HFFc6 (cell line): ENCODE measurements around the gene SLC16A14. TPM values are rescaled to one million over a fixed set of nuclear protein-coding genes. Genes with fewer than 3 reads are reported as not detected.

Source experiments
- DNase-seq: peaks from one replicate; pipeline ENCODE4 v3.0.0-alpha.2; 2018
- H3K27ac Mint-ChIP-seq: 2 replicates; pipeline ENCODE4 v1.8.0; 2020; ENCODE audit warnings: mild to moderate bottlenecking, mixed read lengths
- H3K27me3 Mint-ChIP-seq: 2 replicates; pipeline ENCODE4 v1.8.0; 2021; ENCODE audit warnings: mild to moderate bottlenecking, moderate library complexity, mixed read lengths; ENCODE audit not compliant: insufficient read depth
- H3K36me3 Mint-ChIP-seq: 2 replicates; pipeline ENCODE4 v1.8.0; 2021; ENCODE audit warnings: low read depth, mixed read lengths
- H3K4me1 Mint-ChIP-seq: 2 replicates; pipeline ENCODE4 v1.8.0; 2020; ENCODE audit warnings: low read depth, mixed read lengths
- H3K4me3 Mint-ChIP-seq: 2 replicates; pipeline ENCODE4 v1.8.0; 2020; ENCODE audit warnings: mild to moderate bottlenecking, moderate library complexity, mixed read lengths
- H3K9me3 Mint-ChIP-seq: 2 replicates; pipeline ENCODE4 v1.8.0; 2020; ENCODE audit warnings: mild to moderate bottlenecking, mixed read lengths
- total RNA-seq, 6 experiments: library from RNA; stranded (reverse); fragmentation: NEBNext Ultra II Directional; extraction: Animal tissue kit (Norgen Biotek cat#: 25700); gene quantifications; 2 replicates in 1 of 6; 3 replicates in 5 of 6; pipeline ENCODE4 v1.2.3, GENCODE V29; 2021
- TF ChIP-seq, protein P1 (sequence below): fragments of 200-600 bp; sonication (generic); IDR thresholded peaks from 2 replicates; pipeline ENCODE4 v1.5.0; 2021; ENCODE audit warnings: antibody characterized with exemption, mild to moderate bottlenecking

SLC16A14 gene
- total RNA-seq, 6 experiments from 2014 or later: 0.29 to 0.53 (median 0.42) TPM; not detected in 2

DNA sequence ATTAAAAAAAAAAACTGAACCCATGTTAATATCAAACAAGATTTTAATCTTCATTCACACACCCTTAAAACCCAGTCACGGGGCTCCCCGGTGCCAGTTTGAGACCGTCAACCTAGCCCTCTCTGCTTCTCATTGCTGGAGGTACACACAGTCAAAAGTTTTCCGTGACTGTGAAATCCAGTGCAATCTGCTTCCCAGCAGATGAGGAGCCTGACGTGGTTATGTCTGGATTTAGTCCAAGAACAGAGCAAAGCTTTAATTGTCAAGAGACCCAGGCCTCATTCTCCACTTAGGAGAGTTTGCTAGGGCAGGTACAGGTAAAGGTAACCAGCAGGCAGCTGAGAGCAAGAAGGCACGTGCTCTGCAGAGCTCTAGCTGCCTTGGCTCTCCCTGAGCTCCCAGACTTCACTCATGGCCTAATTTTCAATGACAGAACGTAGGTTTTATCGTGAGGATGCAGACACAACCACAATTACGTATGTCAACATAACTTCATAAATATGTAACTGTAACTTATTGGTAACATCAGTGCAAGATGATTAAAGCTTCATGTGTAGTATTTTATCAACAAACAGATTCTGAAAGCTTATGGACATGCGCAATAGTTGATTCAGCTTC is 56.3 kb downstream of the SLC16A14 start:
- TF ChIP-seq, protein P1, sequence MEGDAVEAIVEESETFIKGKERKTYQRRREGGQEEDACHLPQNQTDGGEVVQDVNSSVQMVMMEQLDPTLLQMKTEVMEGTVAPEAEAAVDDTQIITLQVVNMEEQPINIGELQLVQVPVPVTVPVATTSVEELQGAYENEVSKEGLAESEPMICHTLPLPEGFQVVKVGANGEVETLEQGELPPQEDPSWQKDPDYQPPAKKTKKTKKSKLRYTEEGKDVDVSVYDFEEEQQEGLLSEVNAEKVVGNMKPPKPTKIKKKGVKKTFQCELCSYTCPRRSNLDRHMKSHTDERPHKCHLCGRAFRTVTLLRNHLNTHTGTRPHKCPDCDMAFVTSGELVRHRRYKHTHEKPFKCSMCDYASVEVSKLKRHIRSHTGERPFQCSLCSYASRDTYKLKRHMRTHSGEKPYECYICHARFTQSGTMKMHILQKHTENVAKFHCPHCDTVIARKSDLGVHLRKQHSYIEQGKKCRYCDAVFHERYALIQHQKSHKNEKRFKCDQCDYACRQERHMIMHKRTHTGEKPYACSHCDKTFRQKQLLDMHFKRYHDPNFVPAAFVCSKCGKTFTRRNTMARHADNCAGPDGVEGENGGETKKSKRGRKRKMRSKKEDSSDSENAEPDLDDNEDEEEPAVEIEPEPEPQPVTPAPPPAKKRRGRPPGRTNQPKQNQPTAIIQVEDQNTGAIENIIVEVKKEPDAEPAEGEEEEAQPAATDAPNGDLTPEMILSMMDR: no peak
- Mint-ChIP-seq H3K36me3 (peaks cover 4% of the 10 kb centered on the region; the same call in 1 of the 2 replicates), H3K4me1 (peaks cover 44% of the 10 kb centered on the region), H3K27me3 (peaks cover 3% of the 10 kb centered on the region), H3K27ac (peak overlapping the region; percentile 70), H3K4me3 (no peak overlapping the region), H3K9me3 (no peaks in the 10 kb centered on the region)
- no peak for DNase-seq

DNA sequence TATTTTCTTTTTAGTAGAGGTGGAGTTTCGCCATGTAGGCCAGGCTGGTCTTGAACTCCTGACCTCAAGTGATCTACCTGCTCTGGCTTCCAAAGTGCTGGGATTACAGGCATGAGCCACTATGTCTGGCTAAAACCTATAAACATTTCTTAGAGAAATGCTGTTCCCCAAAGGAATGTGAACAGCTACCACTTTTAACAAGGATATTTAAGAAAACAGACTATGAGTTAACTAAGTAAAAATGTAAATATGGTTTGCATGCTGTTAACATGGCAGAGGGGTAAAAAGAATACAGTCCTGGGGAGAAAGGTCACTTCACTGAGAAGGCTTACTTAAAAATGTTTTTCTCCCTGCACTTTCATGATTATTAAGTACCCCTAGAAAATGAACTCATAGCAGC is 57.1 kb downstream of the SLC16A14 start:
- Mint-ChIP-seq H3K27me3 (peaks cover 3% of the 10 kb centered on the region), H3K4me3 (no peak overlapping the region), H3K4me1 (peaks cover 37% of the 10 kb centered on the region), H3K36me3 (peaks cover 4% of the 10 kb centered on the region; the same call in 1 of the 2 replicates), H3K27ac (peak overlapping the region; percentile 70), H3K9me3 (no peaks in the 10 kb centered on the region)
- peak; percentile 51 for DNase-seq
- TF ChIP-seq, protein P1: no peak

DNA sequence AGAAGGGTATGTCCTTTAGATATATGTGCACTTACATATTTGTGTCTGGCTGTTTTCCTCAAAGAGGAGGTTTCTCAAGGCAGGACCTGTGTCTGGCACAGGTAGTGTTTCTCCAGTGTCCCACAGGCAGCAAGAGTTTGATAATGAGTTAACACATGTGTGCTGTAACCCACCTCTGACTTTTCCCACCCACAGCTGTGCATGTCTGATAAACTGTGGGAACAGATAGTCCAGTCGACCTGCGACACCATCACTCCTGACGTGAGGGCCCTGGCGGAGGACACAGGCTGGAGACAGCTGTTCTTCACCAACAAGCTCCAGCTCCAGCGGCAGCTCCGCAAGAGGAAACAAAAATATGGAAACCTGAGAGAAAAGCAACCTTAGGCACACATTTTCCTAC is 58.2 kb downstream of the SLC16A14 start:
- no peak overlapping the region; the same call in 1 of the 2 replicates for H3K27ac Mint-ChIP-seq
- H3K9me3 Mint-ChIP-seq: no peaks in the 10 kb centered on the region
- peaks cover 35% of the 10 kb centered on the region for H3K4me1 Mint-ChIP-seq
- H3K4me3 Mint-ChIP-seq: no peak overlapping the region
- H3K36me3 Mint-ChIP-seq: no peaks in the 10 kb centered on the region
- DNase-seq: no peak
- TF ChIP-seq, protein P1: no peak
- H3K27me3 Mint-ChIP-seq: peaks cover 3% of the 10 kb centered on the region

DNA sequence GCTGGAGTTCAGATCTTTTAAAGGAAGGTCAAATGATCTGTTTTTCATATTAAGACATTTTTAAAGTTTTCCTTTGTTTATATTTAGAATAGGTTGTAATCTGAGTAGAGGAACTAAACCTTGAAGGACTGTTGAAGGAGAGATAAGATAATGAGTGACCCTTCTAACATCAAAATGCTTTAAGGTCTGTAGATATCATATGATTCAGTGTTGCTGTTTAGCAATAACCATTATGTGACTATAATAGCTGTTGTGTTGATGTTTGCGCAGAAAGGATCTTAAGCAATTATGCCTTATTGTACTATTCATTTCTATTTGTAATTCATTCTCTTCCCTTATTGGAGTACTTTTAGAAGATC is 60.0 kb downstream of the SLC16A14 start:
- H3K9me3 Mint-ChIP-seq: no peaks in the 10 kb centered on the region
- H3K27me3 Mint-ChIP-seq: peaks cover 3% of the 10 kb centered on the region
- TF ChIP-seq, protein P1: no peak
- H3K4me1 Mint-ChIP-seq: peaks cover 35% of the 10 kb centered on the region
- no peaks in the 10 kb centered on the region for H3K36me3 Mint-ChIP-seq
- no peak for DNase-seq
- H3K4me3 Mint-ChIP-seq: peak overlapping the region; percentile 27; the same call in 1 of the 2 replicates
- H3K27ac Mint-ChIP-seq: no peak overlapping the region; the same call in 1 of the 2 replicates

DNA sequence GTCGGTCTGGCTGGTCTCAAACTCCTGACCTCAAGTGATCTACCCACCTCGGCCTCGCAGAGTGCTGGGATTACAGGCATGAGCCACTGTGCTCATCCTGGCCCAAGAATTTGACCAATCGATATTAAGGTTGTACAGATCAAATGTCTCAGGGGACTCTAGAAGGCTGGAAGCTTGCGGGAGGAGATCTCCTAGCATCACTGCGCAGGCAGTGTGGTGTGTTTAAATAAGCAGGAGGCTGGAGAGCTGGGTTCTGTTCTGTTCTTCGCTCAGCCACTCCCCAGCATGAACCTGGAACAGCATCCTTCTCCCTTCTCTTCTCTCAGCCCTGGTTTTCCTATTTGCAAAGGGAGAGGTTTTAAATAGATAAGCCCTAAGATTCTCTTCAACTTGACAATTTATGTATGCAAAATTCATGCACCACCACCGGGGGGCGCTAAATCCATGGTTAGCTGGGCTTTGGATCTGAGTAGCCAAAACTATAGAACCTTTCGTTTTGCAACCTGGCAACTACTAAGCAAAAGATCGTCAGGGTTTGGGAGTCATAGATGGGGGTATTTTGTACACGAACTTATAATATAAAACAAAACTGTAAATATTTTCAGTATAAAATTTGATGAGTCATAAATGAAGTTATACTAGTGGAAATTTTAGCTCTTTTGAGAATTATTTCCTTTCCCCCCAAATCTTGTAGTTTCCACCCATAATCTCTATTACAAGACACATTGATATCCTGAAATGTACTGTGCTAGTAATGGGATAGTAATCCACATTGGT is 60.6 kb downstream of the SLC16A14 start:
- no peaks in the 10 kb centered on the region for H3K36me3 Mint-ChIP-seq
- peaks cover 35% of the 10 kb centered on the region for H3K4me1 Mint-ChIP-seq
- H3K27me3 Mint-ChIP-seq: peaks cover 3% of the 10 kb centered on the region
- H3K27ac Mint-ChIP-seq: no peak overlapping the region; the same call in 1 of the 2 replicates
- no peaks in the 10 kb centered on the region for H3K9me3 Mint-ChIP-seq
- H3K4me3 Mint-ChIP-seq: peak overlapping the region; percentile 27; the same call in 1 of the 2 replicates
- TF ChIP-seq, protein P1: peak; percentile 98
- DNase-seq: peak; percentile 57
